ENCODE results near the gene INSYN1. TPM values are rescaled to one million over a fixed set of nuclear protein-coding genes. Genes with fewer than 3 reads are reported as not detected.

INSYN1 gene
- total RNA-seq, 8 experiments from 2014 or later, result 0.49 to 46.6 (median 26.5) TPM

DNA sequence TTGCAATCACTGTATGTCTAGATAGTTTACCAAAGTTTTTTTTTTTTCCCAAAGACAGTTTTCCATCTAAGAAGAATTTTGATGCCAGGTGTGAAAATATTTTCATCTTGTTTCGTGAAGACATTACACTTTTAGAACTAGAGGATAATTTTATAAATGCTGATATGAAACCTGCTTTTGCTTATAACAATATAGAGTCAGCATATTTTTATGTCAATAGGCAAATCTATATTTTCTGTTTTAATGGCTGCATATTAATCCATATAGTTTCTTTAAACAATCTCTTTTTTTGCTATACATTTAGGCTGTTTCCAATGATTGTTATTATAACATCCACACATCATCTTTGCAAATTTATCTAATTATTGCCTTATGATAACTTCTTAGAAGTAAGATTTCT lies 12.6 kb upstream of the INSYN1 start:
- 0 to 100% (median 80%) methylated on average over 1 of the region's 1 CpG; no CpG with 5 or more reads in 1 of the 10 experiments for WGBS, 10 experiments

DNA sequence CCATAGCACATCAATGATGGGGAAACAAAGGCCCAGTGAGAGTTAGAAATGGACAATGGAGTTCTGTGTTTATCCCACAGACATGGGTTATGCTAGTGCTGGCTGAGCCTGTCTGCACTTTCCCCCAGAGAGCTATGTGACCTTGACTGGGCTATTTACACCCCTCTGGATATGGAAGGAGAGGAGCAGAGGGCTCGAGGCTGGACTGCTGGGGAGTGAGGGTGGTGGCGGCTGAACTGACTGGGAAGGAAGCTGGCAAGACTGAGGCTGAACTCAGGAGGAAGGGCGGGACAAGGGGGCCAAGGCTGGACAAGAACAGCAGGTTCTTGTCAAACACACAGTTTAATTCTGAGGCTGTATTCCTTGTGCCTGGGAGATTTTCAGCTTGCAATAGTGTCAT lies 10.8 kb upstream of the INSYN1 start:
- in situ Hi-C loops (cut with MboI; ENCODE audit: low pct_unique_long_range_greater_than_20kb in 2 of 9, low sequenced_read_pairs in 9 of 9, unreplicated experiment in 9 of 9), result no loop called here
- Histone ChIP-seq H3K4me3 (no peak overlapping the region), H3K27ac (no peak overlapping the region), H3K4me1 (replicated peaks in 1 of 2) (peaks cover 8 to 9% of the 10 kb centered on the region in 2 donors)
- peak in 1 of 8 experiments; percentile 18 for ATAC-seq (replicated peaks in 6 of 8)
- 38 to 71% (median 68%) methylated on average over 3 of the region's 3 CpGs; no CpG with 5 or more reads in 6 of the 10 experiments for WGBS, 10 experiments

More for the DNA sequence above, 12.6 kb upstream of the INSYN1 start:
- no peak for ATAC-seq (replicated peaks in 6 of 8)
- no peak overlapping the region for H3K4me3 ChIP-seq
- peaks cover 9 to 15% of the 10 kb centered on the region in 2 donors for H3K4me1 ChIP-seq (replicated peaks in 1 of 2)
- H3K27ac ChIP-seq, result no peak overlapping the region
- in situ Hi-C loops (cut with MboI; ENCODE audit: low pct_unique_long_range_greater_than_20kb in 2 of 9, low sequenced_read_pairs in 9 of 9, unreplicated experiment in 9 of 9), result no loop called here

DNA sequence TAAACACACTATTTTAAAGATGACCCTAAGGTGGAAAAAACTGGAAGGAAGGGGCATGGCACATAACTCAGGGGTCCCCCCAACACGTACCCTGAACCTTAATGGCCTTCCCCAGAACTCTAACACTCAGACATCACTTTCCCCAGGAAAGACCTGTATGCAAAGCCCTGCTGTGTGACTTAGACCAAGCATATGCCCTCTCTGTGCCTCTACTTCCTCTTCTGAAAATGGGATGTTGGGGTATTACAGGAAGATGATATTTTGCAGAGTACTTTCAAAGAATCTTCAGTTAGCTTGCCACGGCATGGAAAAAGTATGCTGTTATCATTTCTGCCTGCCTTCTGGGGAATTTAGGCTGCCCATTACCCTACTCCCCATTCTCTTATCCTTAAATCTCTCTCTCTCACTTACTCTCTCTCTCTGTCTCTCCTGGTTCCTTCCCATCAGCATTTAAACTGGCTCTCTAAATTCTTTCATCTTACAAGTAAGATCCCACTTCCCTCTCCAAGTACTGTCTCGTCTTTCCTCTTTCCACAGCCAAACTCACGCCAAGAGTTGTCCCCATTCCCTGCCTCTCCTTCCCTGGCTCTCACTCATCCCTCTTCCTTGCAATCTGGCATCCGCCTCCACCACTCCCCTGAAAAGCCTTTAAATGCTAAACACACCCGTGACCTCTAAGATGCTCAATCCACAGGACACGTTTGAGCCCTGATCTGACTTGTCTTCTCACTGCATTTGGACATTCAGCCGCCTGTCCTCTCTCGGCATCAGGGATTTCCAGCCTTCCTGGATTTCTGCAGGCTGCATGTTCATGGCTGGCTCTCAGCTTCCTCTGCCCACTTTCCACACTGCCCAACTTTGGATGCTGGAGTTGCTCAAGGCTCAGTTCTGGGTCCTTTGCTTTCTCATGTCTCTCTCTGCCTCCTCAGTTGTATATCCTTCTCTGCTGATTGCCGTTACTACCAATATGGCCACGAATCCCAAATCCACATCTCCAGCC lies 7.5 kb upstream of the INSYN1 start:
- ATAC-seq (replicated peaks in 6 of 8), result peak in 2 of 8 experiments; percentile 16 to 28
- no peak overlapping the region for H3K4me3 ChIP-seq
- H3K4me1 ChIP-seq (replicated peaks in 1 of 2), result peaks cover 0 to 4% of the 10 kb centered on the region in 2 donors
- WGBS, 10 experiments, result 0 to 89% (median 56%) methylated on average over 3 to 9 of the region's 11 CpGs
- H3K27ac ChIP-seq, result no peak overlapping the region
- in situ Hi-C loops (cut with MboI; ENCODE audit: low pct_unique_long_range_greater_than_20kb in 2 of 9, low sequenced_read_pairs in 9 of 9, unreplicated experiment in 9 of 9), result no loop called here

DNA sequence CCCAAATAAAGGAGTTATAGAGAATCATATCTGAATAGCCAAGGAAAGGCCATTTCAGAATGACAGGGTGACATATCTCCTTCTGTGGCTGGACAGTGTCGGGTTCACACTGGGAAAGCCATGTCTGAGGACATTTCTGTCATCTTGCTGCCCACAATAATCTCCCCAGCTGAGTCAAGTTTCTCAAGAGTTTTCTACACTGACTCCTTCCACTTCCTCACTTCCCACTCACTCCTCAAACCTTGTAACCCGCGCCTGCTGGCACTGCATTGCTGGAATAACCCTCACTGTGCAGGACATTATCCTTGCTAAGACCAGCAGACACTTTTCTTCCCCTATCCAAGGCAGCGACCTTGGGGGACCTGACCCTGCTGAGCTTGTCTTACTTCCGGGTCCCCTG lies 5.3 kb upstream of the INSYN1 start:
- ATAC-seq (replicated peaks in 6 of 8), result no peak
- in situ Hi-C loops (cut with MboI; ENCODE audit: low pct_unique_long_range_greater_than_20kb in 2 of 9, low sequenced_read_pairs in 9 of 9, unreplicated experiment in 9 of 9), result no loop called here
- WGBS, 10 experiments, result 55 to 100% (median 72%) methylated on average over 1 to 4 of the region's 5 CpGs; no CpG with 5 or more reads in 3 of the 10 experiments

DNA sequence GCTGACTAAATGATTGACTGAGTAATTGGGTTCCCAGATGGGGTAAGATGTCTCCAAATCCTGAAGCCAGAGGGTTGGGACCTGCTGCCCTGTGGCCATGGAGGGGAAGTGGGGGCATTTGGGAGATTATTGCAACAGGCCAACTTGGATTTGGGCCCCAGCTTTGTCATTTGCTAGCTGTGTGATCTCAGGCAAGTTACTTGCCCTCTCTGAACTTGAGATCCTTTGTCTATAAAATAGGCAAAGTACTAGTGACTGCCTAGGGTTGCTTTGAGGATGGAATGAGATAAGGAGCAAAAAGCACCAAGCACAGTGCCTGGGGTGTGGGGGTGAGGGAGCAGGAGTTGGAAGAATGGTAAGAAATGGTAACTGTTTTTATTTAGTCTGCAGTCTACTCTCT lies 4.4 kb upstream of the INSYN1 start:
- Histone ChIP-seq H3K27ac (no peak overlapping the region), H3K4me3 (no peak overlapping the region), H3K4me1 (replicated peaks in 1 of 2) (peaks cover 0 to 3% of the 10 kb centered on the region in 2 donors)
- in situ Hi-C loops (cut with MboI; ENCODE audit: low pct_unique_long_range_greater_than_20kb in 2 of 9, low sequenced_read_pairs in 9 of 9, unreplicated experiment in 9 of 9), result no loop called here
- no peak for ATAC-seq (replicated peaks in 6 of 8)

More for the DNA sequence above, 5.3 kb upstream of the INSYN1 start:
- H3K4me3 ChIP-seq, result no peak overlapping the region
- no peak overlapping the region for H3K27ac ChIP-seq
- peaks cover 0 to under 1% of the 10 kb centered on the region in 2 donors for H3K4me1 ChIP-seq (replicated peaks in 1 of 2)

DNA sequence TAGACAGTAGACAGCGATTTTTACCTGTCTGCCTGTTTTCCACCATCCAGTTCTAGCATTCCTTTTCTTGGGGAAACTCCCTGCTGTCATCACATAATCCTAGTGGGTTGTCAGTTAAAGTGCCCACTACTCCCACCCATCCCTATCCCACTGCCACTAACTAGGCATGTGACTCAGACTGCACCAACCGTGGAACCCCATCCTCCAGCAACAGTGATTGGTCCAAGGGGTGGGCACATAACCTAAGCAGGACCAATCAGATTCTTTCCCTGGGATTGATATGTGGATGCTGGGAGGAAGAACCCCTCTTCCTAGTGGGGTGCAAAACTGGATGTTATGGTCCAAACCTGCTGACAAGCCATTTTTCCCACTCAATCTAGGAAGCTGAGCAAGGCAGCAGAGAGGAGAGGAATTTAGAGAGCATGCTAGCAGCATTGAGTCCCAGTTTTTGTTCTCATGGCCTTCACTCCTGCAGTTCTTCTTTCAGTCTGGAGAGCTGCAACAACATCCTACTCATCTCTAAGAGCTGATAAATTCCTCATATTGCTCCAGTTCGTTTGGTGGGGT lies 3.9 kb upstream of the INSYN1 start:
- ATAC-seq (replicated peaks in 6 of 8), result peak in 1 of 8 experiments; percentile 15
- H3K4me1 ChIP-seq (replicated peaks in 1 of 2), result peaks cover 0 to 3% of the 10 kb centered on the region in 2 donors
- in situ Hi-C loops (cut with MboI; ENCODE audit: low pct_unique_long_range_greater_than_20kb in 2 of 9, low sequenced_read_pairs in 9 of 9, unreplicated experiment in 9 of 9), result no loop called here
- no peak overlapping the region for H3K4me3 ChIP-seq
- 14 to 80% (median 57%) methylated on average over 1 to 3 of the region's 3 CpGs; no CpG with 5 or more reads in 5 of the 10 experiments for WGBS, 10 experiments
- no peak overlapping the region for H3K27ac ChIP-seq

DNA sequence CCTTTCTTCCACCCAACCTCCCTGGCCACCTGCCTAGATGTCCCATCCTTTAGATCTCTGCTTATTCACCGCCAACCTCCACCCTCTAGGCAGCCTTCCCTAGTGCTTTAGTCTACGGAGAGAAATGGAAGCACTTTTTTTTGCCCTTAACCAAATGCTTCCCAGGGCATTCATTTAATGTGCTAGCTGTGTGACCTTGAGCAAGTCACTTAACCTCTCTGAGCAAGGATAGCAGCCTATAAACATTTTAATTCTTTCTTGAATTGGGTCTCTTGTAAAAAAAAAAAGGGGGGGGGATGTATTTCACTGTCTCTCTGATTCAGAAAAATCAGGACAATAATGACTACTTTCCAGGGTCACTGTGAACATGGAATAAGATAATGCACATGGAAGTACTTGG lies 3.2 kb upstream of the INSYN1 start:
- ATAC-seq (replicated peaks in 6 of 8), result no peak
- H3K27ac ChIP-seq, result no peak overlapping the region
- peaks cover under 1 to 3% of the 10 kb centered on the region in 2 donors for H3K4me1 ChIP-seq (replicated peaks in 1 of 2)
- in situ Hi-C loops (cut with MboI; ENCODE audit: low pct_unique_long_range_greater_than_20kb in 2 of 9, low sequenced_read_pairs in 9 of 9, unreplicated experiment in 9 of 9), result no loop called here
- no peak overlapping the region for H3K4me3 ChIP-seq
- 40 to 85% (median 75%) methylated on average over 1 to 2 of the region's 2 CpGs; no CpG with 5 or more reads in 3 of the 10 experiments for WGBS, 10 experiments

DNA sequence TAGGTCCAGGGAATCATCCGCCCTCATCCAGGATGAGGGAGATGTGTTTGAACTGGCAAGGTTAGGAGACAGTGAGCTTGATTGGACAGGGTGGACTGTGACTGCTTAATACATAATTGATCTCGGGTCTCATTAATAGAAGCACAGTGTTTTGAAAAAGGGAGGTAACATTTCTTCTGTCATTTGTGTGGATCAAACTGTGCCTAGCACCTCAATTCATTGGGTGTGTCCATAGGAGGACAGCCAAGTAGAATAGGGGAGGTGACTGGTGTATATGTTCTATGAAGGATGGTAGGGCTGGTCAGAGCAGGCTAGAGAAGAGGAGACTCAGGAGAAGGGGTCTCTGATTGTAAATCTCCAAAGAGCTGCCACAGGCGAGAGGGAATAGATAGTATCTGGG lies 2.8 kb upstream of the INSYN1 start:
- WGBS, 10 experiments, result 51 to 100% (median 89%) methylated on average over 1 to 3 of the region's 3 CpGs; no CpG with 5 or more reads in 2 of the 10 experiments
- H3K4me1 ChIP-seq (replicated peaks in 1 of 2), result peaks cover 5 to 7% of the 10 kb centered on the region in 2 donors
- in situ Hi-C loops (cut with MboI; ENCODE audit: low pct_unique_long_range_greater_than_20kb in 2 of 9, low sequenced_read_pairs in 9 of 9, unreplicated experiment in 9 of 9), result no loop called here
- ATAC-seq (replicated peaks in 6 of 8), result no peak
- H3K27ac ChIP-seq, result no peak overlapping the region
- H3K4me3 ChIP-seq, result no peak overlapping the region

DNA sequence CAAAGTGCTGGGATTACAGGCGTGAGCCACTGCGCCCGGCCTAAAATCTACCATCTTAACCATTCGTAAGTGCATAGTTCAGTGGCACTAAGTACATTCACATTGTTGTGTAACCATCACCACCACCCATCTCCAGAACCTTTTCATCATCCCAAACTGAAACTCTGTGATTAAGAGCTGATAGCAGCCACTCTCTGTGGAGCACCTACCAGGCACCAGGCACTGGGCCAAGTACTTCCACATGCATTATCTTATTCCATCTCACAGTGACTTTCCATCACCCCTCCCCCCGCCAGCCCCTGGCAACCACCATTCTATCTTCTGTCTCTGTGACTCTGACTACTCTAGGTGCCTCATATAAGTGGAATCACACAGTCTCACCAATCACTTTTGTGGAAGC lies 2.3 kb upstream of the INSYN1 start:
- 80 to 100% (median 100%) methylated on average over 1 of the region's 5 CpGs; no CpG with 5 or more reads in 6 of the 10 experiments for WGBS, 10 experiments
- no peak for ATAC-seq (replicated peaks in 6 of 8)
- H3K27ac ChIP-seq, result no peak overlapping the region
- H3K4me1 ChIP-seq (replicated peaks in 1 of 2), result peaks cover 10 to 12% of the 10 kb centered on the region in 2 donors
- H3K4me3 ChIP-seq, result no peak overlapping the region
- in situ Hi-C loops (cut with MboI; ENCODE audit: low pct_unique_long_range_greater_than_20kb in 2 of 9, low sequenced_read_pairs in 9 of 9, unreplicated experiment in 9 of 9), result no loop called here

DNA sequence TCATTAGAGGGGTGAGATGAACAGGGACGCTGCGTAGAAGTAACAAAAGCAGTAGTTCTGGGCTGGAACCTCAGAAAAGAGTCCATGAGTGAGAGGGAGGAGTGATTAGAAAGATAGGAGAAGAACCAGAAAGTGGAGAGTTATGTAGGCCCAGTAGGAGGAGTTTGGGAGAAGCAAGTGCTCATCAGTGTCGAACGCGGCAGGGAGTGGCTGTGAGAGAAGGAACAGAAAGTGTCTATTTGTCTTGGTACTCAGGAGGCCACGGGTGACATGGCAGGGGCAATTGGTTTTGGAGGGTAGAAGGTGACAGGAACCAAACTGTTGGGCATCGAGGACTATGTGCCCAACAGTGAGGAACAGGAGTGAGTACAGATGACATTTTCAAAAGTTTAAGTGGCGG lies 1.3 kb upstream of the INSYN1 start:
- Histone ChIP-seq H3K27ac (no peak overlapping the region), H3K4me1 (replicated peaks in 1 of 2) (peaks cover 17 to 20% of the 10 kb centered on the region in 2 donors), H3K4me3 (no peak overlapping the region)
- in situ Hi-C loops (cut with MboI; ENCODE audit: low pct_unique_long_range_greater_than_20kb in 2 of 9, low sequenced_read_pairs in 9 of 9, unreplicated experiment in 9 of 9), result no loop called here
- 36 to 100% (median 69%) methylated on average over 2 to 6 of the region's 8 CpGs for WGBS, 10 experiments
- ATAC-seq (replicated peaks in 6 of 8), result no peak

DNA sequence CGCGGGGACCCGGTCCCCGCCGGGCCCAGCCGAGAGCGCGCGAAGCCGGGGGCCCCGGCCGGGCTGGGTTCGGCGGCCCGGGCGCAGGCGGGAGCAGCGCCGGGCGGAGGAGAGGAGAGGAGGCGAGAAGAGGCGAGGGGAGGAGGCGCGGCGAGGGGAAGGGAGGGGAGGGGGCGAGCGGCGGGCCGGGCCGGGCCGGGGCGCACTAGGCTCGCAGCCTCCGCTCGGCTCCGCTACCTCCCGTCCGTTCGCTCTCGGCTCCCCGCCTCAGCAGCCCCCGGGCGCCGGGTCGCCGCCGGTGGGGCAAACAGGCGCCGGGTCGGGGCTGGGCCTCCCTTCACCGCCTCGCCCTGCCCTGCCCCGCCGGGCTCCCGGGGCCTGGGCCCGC lies 351 bp downstream of the INSYN1 start:
- Histone ChIP-seq H3K4me3 (peak overlapping the region; percentile 59 to 97 (median 64)), H3K4me1 (replicated peaks in 1 of 2) (peaks cover 31% of the 10 kb centered on the region in 2 donors), H3K27ac (peak overlapping the region; percentile 70 to 77)
- ATAC-seq (replicated peaks in 6 of 8), result peak; percentile 48 to 80 (median 71)
- in situ Hi-C loops (cut with MboI; ENCODE audit: low pct_unique_long_range_greater_than_20kb in 2 of 9, low sequenced_read_pairs in 9 of 9, unreplicated experiment in 9 of 9), result no loop called here
- WGBS, 10 experiments, result no CpG with 5 or more reads among the region's 56 CpGs

DNA sequence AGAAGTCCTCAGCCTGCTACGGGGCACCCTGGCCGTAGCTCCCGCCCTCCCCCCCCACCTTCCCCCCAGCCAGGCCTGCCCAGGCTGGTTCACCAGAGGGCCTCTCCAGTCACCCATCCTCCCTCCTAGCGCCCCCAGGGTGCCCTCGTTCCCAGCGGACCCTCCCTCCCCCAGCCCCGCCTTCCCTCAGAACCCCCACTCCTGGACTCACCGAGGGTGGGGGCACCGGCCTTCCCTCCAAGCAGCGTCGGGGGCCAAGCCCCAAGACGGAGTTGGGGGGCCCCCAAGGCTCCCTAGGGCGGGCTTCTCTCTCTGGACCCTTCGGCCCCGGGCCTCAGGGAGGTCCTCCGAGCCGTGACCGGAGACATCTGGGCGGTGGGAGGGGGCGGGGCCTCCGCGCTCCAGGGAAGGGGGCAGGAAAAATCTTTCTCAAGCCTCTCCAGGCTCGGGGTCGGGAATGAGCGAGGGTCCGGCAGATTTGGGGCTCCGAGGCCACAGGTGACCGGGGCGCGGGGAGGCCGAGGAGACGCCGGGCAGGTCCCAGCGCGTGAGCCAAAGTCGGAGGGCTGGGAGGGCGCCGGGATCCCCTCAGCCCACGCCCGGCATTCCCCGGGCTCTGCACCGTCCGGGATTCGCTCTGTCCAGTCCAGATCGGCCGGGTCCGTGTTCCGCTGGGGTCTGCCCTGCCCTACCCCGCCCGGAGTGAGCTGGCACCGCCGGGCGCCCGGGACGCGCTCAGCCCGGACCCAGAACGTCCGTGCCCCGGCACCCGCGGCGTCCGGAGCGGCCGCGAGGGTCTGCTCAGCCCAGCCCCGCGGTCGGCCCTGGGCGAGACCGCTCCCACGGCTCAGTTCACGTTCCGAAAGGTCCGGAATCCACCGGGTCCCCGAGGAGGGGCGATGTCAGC lies 999 bp downstream of the INSYN1 start:
- peak; percentile 32 to 62 (median 50) for ATAC-seq (replicated peaks in 6 of 8)
- in situ Hi-C loops (cut with MboI; ENCODE audit: low pct_unique_long_range_greater_than_20kb in 2 of 9, low sequenced_read_pairs in 9 of 9, unreplicated experiment in 9 of 9), result no loop called here
- Histone ChIP-seq H3K27ac (peak overlapping the region; percentile 70 to 77), H3K4me3 (peak overlapping the region; percentile 59 to 97 (median 64)), H3K4me1 (replicated peaks in 1 of 2) (peaks cover 31% of the 10 kb centered on the region in 2 donors)
- WGBS, 10 experiments, result 0 to 3% methylated on average over 6 to 14 of the region's 79 CpGs; no CpG with 5 or more reads in 8 of the 10 experiments

Data from motor neuron (in vitro differentiated cells).